ENCODE measurements around the gene ADAP1. TPM values are rescaled to one million over a fixed set of nuclear protein-coding genes. Genes with fewer than 3 reads are reported as not detected.

The ADAP1 gene
- total RNA-seq, 2 experiments from 2014 or later, result 14.1 to 16.1 TPM

GRCh38 chr7:855686-856369 lies 98.7 kb downstream of the ADAP1 start:
- Mint-ChIP-seq H3K4me1 (ENCODE audit: low read depth) (no peaks in the 10 kb centered on the region), H3K9me3 (no peaks in the 10 kb centered on the region), H3K4me3 (no peak overlapping the region), H3K27ac (no peak overlapping the region), H3K36me3 (peaks cover 32% of the 10 kb centered on the region), H3K27me3 (no peaks in the 10 kb centered on the region)
- intact Hi-C loops (cut with micrococcal nuclease), result no loop called here
- no peak for DNase-seq
- ChIA-PET CTCF (no interaction called here), POLR2A (no interaction called here)

- POLR2A ChIA-PET, result no interaction called here
- no peaks in the 10 kb centered on the region for H3K27me3 Mint-ChIP-seq
- H3K27ac Mint-ChIP-seq, result no peak overlapping the region
- CTCF ChIA-PET, result no interaction called here
- H3K4me3 Mint-ChIP-seq, result no peak overlapping the region
- H3K36me3 Mint-ChIP-seq, result peaks cover 25% of the 10 kb centered on the region
- H3K9me3 Mint-ChIP-seq, result no peaks in the 10 kb centered on the region
- intact Hi-C loops (cut with micrococcal nuclease), result no loop called here
- H3K4me1 Mint-ChIP-seq (ENCODE audit: low read depth), result no peaks in the 10 kb centered on the region
- DNase-seq, result no peak
These were observed 100.2 kb downstream of the ADAP1 start for GRCh38 chr7:854118-854775.

- Mint-ChIP-seq H3K4me3 (no peak overlapping the region), H3K9me3 (no peaks in the 10 kb centered on the region), H3K4me1 (ENCODE audit: low read depth) (no peaks in the 10 kb centered on the region), H3K27me3 (no peaks in the 10 kb centered on the region), H3K27ac (no peak overlapping the region), H3K36me3 (peaks cover 27% of the 10 kb centered on the region)
- POLR2A ChIA-PET, result no interaction called here
- intact Hi-C loops (cut with micrococcal nuclease), result no loop called here
- no peak for DNase-seq
- CTCF ChIA-PET, result no interaction called here
These were observed 100.9 kb downstream of the ADAP1 start for GRCh38 chr7:853366-854117.

- POLR2A ChIA-PET, result no interaction called here
- peaks cover 25% of the 10 kb centered on the region for H3K36me3 Mint-ChIP-seq
These were observed 103.3 kb downstream of the ADAP1 start for GRCh38 chr7:851204-851603.

GRCh38 chr7:849781-850180 lies 104.7 kb downstream of the ADAP1 start:
- Mint-ChIP-seq H3K9me3 (no peaks in the 10 kb centered on the region), H3K36me3 (peaks cover 31% of the 10 kb centered on the region), H3K27me3 (no peaks in the 10 kb centered on the region), H3K27ac (no peak overlapping the region), H3K4me3 (no peak overlapping the region), H3K4me1 (ENCODE audit: low read depth) (peaks cover 3% of the 10 kb centered on the region)
- POLR2A ChIA-PET, result no interaction called here
- no peak for DNase-seq
- intact Hi-C loops (cut with micrococcal nuclease), result no loop called here
- CTCF ChIA-PET, result interaction anchor here (0.8 kb wide), 1 partner anchor 23 kb away, joined by 4 read pairs; no protein-coding TSS in a partner anchor

More at GRCh38 chr7:851204-851603, 103.3 kb downstream of the ADAP1 start:
- H3K27me3 Mint-ChIP-seq, result no peaks in the 10 kb centered on the region
- no peak for DNase-seq
- H3K27ac Mint-ChIP-seq, result no peak overlapping the region
- H3K9me3 Mint-ChIP-seq, result no peaks in the 10 kb centered on the region
- peaks cover 3% of the 10 kb centered on the region for H3K4me1 Mint-ChIP-seq (ENCODE audit: low read depth)
- intact Hi-C loops (cut with micrococcal nuclease), result no loop called here
- CTCF ChIA-PET, result no interaction called here
- H3K4me3 Mint-ChIP-seq, result no peak overlapping the region

- CTCF ChIA-PET, result interaction anchor here (1.2 kb wide), 1 partner anchor 527 kb away, joined by 3 read pairs; no protein-coding TSS in a partner anchor
- H3K27me3 Mint-ChIP-seq, result no peaks in the 10 kb centered on the region
These were observed 105.3 kb downstream of the ADAP1 start for GRCh38 chr7:849145-849544.

More at GRCh38 chr7:849145-849544, 105.3 kb downstream of the ADAP1 start:
- H3K36me3 Mint-ChIP-seq, result peaks cover 28% of the 10 kb centered on the region
- no peak for DNase-seq
- H3K4me1 Mint-ChIP-seq (ENCODE audit: low read depth), result peaks cover 3% of the 10 kb centered on the region
- intact Hi-C loops (cut with micrococcal nuclease), result no loop called here
- no peak overlapping the region for H3K27ac Mint-ChIP-seq
- H3K9me3 Mint-ChIP-seq, result no peaks in the 10 kb centered on the region
- POLR2A ChIA-PET, result no interaction called here
- no peak overlapping the region for H3K4me3 Mint-ChIP-seq

Other genes starting within 250 kb of the ADAP1 start
- 10 to 100 TPM; 26.8 to 29.5 TPM for gene DNAAF5, start 228.0 kb downstream of the ADAP1 start, total RNA-seq
- gene PRKAR1B, start 227.4 kb downstream of the ADAP1 start, total RNA-seq, result 10 to 100 TPM; 28.0 to 28.2 TPM
- gene SUN1, start 122.2 kb downstream of the ADAP1 start, total RNA-seq, result 10 to 100 TPM; 69.5 to 69.9 TPM
- 10 to 100 TPM; 22.3 to 27.1 TPM for gene GET4, start 78.1 kb downstream of the ADAP1 start, total RNA-seq
- gene COX19, start 20.9 kb upstream of the ADAP1 start, total RNA-seq, result 10 to 100 TPM; 14.1 to 15.6 TPM
- gene CYP2W1, start 28.5 kb upstream of the ADAP1 start, total RNA-seq, result not detected
- gene GPR146, start 89.9 kb upstream of the ADAP1 start, total RNA-seq, result 1 to 10 TPM; 1.6 to 2.1 TPM
- gene GPER1, start 133.4 kb upstream of the ADAP1 start, total RNA-seq, result under 1 TPM; 0.12 to 0.22 TPM
- 10 to 100 TPM; 24.1 to 27.5 TPM for gene ZFAND2A, start 205.5 kb upstream of the ADAP1 start, total RNA-seq

Data from activated CD4-positive, alpha-beta memory T cell treated with anti-CD3 and anti-CD28 coated beads for 36 hours (primary cell).